A673 (cell line): Measurements from ENCODE around the gene CIROP. TPM values are rescaled to one million over a fixed set of nuclear protein-coding genes. Genes with fewer than 3 reads are reported as not detected.
"Not testable (repeated sequence)": the region's sequence is repeated elsewhere in the genome, so short reads cannot be mapped to it uniquely, and the experiment has no call there.

Source experiments
- BruUV-seq: library from RNA; stranded (reverse); fragments of 400-500 nt; replicated peaks from 2 replicates; lab custom pipeline; 2021; lab: Mats Ljungman, UMichigan
- CTCF ChIA-PET: fragments of 300-600 bp; sonication (Branson Sonifier 250); formaldehyde crosslinking; loops from one replicate; lab custom pipeline; 2022; ENCODE audit warnings: antibody characterized with exemption; lab: Charles Lee
- POLR2A ChIA-PET: fragments of 300-600 bp; sonication (Branson Sonifier 250); formaldehyde crosslinking; loops from one replicate; lab custom pipeline; 2022; ENCODE audit warnings: antibody characterized with exemption; ENCODE audit not compliant: low non-redundant PET; lab: Charles Lee
- DNase-seq: peaks from one replicate; pipeline ENCODE4 v3.0.0-alpha.2; 2015; ENCODE audit warnings: low spot score
- H3K27ac ChIP-seq: fragments of 200-600 bp; sonication (generic); 2 replicates; pipeline ENCODE4 v1.5.1; 2016; ENCODE audit warnings: mixed run types, low read depth, mild to moderate bottlenecking, mixed read lengths, antibody characterized with exemption, low read length; ENCODE audit not compliant: poor library complexity, severe bottlenecking
- H3K27me3 ChIP-seq: fragments of 200-600 bp; sonication (generic); replicated peaks from 2 replicates; pipeline ENCODE4 v1.6.1; 2017; ENCODE audit warnings: mixed run types, low read depth, mild to moderate bottlenecking, mixed read lengths, antibody characterized with exemption, low read length; ENCODE audit not compliant: insufficient read depth, poor library complexity
- H3K36me3 ChIP-seq: fragments of 200-600 bp; sonication (generic); 2 replicates; pipeline ENCODE4 v1.6.1; 2016; ENCODE audit warnings: mixed run types, mild to moderate bottlenecking, mixed read lengths, antibody characterized with exemption, low read length; ENCODE audit not compliant: insufficient read depth, poor library complexity, severe bottlenecking
- H3K4me1 ChIP-seq: fragments of 200-600 bp; sonication (generic); 2 replicates; pipeline ENCODE4 v1.6.1; 2017; ENCODE audit warnings: mixed run types, mild to moderate bottlenecking, mixed read lengths, antibody characterized with exemption, low read length; ENCODE audit not compliant: insufficient read depth, poor library complexity, severe bottlenecking
- H3K4me3 ChIP-seq: fragments of 200-600 bp; sonication (generic); 2 replicates; pipeline ENCODE4 v1.5.1; 2016; ENCODE audit warnings: low read depth, mixed run types, mild to moderate bottlenecking, mixed read lengths, low read length; ENCODE audit not compliant: poor library complexity, severe bottlenecking
- H3K9me3 ChIP-seq: fragments of 200-600 bp; sonication (generic); 2 replicates; pipeline ENCODE4 v1.6.1; 2016; ENCODE audit warnings: mixed run types, low read depth, mild to moderate bottlenecking, mixed read lengths, antibody characterized with exemption, low read length; ENCODE audit not compliant: poor library complexity, severe bottlenecking
- EZH2 ChIP-seq: fragments of 200-600 bp; sonication (generic); IDR thresholded peaks from 2 replicates; pipeline ENCODE4 v1.6.1; 2017; ENCODE audit warnings: borderline replicate concordance, low read depth, mild to moderate bottlenecking, mixed read lengths, antibody characterized with exemption, low read length; ENCODE audit not compliant: poor library complexity, severe bottlenecking
- intact Hi-C: fragments of 100-400 bp; cut with micrococcal nuclease; formaldehyde crosslinking; loops from one replicate; pipeline ENCODE4 v1.10.0; 2022; ENCODE audit not compliant: unreplicated experiment
- total RNA-seq: library from RNA; stranded (reverse); gene quantifications from 2 replicates; pipeline ENCODE4 v1.2.3, GENCODE V29; 2021
- TF ChIP-seq, protein P1 (sequence below): fragments of 300-800, 200-600 bp; sonication (generic); conservative IDR thresholded peaks from 2 replicates; pipeline ENCODE4 v1.5.1; 2017; ENCODE audit warnings: low read depth, mild to moderate bottlenecking, antibody characterized with exemption, low read length, moderate library complexity, mixed read lengths

CIROP gene
- total RNA-seq, 1 experiment from 2014 or later = not detected

DNA sequence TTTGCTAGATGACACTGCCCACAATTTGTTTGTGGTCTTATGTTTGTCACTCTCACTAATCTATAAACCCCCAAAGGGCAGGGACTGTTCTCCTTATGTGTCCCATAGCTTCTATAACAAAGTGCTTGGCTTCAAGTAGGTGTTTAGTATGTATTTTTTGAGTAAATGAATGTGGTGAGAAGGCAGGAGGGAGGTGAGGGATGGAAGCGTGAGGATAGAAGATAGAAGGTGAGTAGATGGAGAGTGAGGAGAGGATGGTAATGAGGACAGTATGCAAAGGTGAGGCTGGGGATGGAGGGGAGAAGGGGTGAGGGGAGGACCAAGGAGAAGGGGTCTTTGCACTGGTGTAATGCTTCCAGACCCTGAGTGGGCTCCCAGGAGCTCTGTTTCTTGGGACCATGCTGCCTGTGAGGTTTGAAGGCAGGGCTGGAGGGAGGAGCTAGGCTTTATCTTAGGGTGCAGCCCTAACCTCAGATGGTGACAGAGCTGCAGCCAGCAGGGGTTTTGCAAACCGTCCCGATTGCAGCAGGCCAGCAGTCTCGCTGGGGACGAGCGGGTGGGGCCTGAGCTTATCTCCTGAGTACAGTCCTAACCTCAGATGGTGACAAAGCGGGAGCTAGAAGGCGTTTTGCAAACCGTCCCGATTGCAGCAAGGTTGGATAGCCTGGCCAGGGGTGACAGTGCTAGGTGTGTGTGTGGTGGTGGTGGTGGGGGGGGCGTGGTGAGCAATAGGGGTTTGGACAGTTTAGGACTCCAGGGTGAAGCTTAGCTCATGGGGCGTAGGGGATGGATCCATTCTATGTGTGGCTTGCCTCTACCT, 7.8 kb upstream of the CIROP start:
- intact Hi-C loops = no loop called here
- Histone ChIP-seq H3K4me1 (no peaks in the 10 kb centered on the region), H3K9me3 (no peaks in the 10 kb centered on the region), H3K36me3 (no peaks in the 10 kb centered on the region), H3K4me3 (no peak overlapping the region), H3K27me3 (peaks cover 13% of the 10 kb centered on the region), H3K27ac (no peak overlapping the region)
- DNase-seq = no peak
- POLR2A ChIA-PET = no interaction called here
- CTCF ChIA-PET = interaction anchor here (0.6 to 2.4 kb wide), 2 partner anchors 8 to 41 kb away, joined by 3 to 11 read pairs; no protein-coding TSS in a partner anchor
- BruUV-seq = no TSS peak
- TF ChIP-seq, protein P1, sequence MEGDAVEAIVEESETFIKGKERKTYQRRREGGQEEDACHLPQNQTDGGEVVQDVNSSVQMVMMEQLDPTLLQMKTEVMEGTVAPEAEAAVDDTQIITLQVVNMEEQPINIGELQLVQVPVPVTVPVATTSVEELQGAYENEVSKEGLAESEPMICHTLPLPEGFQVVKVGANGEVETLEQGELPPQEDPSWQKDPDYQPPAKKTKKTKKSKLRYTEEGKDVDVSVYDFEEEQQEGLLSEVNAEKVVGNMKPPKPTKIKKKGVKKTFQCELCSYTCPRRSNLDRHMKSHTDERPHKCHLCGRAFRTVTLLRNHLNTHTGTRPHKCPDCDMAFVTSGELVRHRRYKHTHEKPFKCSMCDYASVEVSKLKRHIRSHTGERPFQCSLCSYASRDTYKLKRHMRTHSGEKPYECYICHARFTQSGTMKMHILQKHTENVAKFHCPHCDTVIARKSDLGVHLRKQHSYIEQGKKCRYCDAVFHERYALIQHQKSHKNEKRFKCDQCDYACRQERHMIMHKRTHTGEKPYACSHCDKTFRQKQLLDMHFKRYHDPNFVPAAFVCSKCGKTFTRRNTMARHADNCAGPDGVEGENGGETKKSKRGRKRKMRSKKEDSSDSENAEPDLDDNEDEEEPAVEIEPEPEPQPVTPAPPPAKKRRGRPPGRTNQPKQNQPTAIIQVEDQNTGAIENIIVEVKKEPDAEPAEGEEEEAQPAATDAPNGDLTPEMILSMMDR = no peak
- no peak for TF ChIP-seq EZH2

DNA sequence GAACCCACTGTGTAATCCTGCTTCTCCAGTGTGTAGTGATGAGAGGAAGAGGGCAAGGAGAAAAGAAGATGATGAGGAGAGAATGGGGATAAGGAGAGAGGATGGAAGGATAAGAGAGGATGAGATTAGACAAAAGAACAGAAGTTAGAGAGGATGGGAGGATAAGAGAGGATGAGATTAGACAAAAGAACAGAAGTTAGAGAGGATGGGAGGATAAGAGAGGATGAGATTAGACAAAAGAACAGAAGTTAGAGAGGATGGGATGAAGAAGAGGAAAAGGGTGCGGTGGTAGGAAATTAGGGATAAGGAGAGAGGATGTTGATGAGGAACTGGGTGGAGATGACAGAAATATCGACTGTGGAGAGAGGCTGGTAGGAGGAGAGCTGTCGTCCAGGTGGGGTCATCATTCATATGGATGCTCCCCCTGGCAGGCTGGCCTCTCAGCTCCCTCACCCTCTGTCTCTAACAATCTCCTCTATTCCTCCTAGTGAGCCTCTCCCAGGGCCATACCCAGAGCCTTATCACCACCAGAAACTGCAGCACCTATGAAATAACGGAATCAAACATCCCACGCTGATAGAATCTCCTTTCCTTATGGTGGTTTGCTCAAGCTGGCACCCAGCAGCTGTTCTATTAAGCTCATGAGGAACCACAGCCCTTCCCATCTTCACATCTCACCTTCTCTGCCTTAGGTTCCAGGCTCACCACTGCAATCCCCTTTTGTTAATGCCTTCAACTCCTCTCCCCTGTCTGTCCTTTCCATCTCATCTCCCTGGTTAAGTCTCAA, 6.0 kb upstream of the CIROP start:
- H3K36me3 ChIP-seq = no peaks in the 10 kb centered on the region
- no peak for TF ChIP-seq EZH2
- TF ChIP-seq, protein P1 = no peak
- POLR2A ChIA-PET = no interaction called here
- H3K9me3 ChIP-seq = no peaks in the 10 kb centered on the region
- H3K27me3 ChIP-seq = peaks cover 13% of the 10 kb centered on the region
- H3K4me1 ChIP-seq = no peaks in the 10 kb centered on the region
- H3K4me3 ChIP-seq = no peak overlapping the region
- BruUV-seq = no TSS peak
- intact Hi-C loops = no loop called here
- DNase-seq = no peak
- CTCF ChIA-PET = interaction anchor here (2.4 kb wide), 1 partner anchor 10 kb away, joined by 11 read pairs; no protein-coding TSS in a partner anchor
- H3K27ac ChIP-seq = no peak overlapping the region

DNA sequence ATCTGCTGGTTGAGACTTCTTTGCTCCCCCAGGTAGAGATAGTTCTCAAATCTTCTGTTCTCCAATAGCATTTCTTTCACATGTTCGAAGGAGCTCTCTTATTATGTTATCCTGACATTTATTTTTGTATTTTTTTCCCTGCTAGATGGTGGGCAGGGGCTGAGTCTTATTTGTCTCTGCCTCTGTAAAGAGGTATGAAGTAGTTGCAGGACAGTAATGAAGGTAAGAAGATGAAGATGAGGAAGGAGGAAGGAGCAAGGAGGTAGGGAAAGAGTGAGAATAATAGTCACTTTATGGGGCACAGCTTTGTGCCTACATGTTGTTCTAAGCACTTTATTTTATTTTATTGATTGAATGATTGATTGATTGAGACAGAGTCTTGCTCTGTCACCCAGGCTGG, 5.0 kb upstream of the CIROP start:
- peaks cover 13% of the 10 kb centered on the region for H3K27me3 ChIP-seq
- ChIA-PET CTCF (interaction anchor here (0.7 to 1.7 kb wide), 4 partner anchors 15 to 123 kb away, joined by 3 to 19 read pairs (median 6); partner anchors contain the start of gene ACIN1), POLR2A (no interaction called here)
- TF ChIP-seq EZH2 = no peak
- TF ChIP-seq, protein P1 = no peak
- H3K9me3 ChIP-seq = no peaks in the 10 kb centered on the region
- H3K4me1 ChIP-seq = no peaks in the 10 kb centered on the region
- intact Hi-C loops = loop anchor here (2.0 kb wide), 1 partner anchor 123 kb away; no protein-coding TSS in a partner anchor
- H3K36me3 ChIP-seq = no peaks in the 10 kb centered on the region
- H3K4me3 ChIP-seq = no peak overlapping the region
- DNase-seq = no peak
- no peak overlapping the region for H3K27ac ChIP-seq
- BruUV-seq = no TSS peak

DNA sequence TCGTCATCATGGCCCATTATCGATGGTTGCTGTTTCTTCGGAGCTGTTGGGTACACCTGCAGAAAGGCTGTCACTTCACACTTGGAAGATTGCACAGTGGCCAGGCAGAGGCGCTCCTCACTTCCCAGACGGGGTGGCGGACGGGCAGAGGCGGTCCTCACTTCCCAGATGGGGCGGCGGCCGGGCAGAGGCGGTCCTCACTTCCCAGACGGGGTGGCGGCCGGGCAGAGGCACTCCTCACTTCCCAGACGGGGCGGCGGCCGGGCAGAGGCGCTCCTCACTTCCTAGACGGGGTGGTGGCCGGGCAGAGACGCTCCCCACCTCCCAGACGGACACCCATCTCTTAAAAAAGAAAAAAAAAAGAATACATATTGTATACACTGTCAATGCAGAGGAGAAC, 3.4 kb upstream of the CIROP start:
- intact Hi-C loops = loop anchor here (2.0 kb wide), 1 partner anchor 121 kb away; no protein-coding TSS in a partner anchor
- CTCF ChIA-PET = interaction anchor here (1.0 to 1.4 kb wide), 2 partner anchors 13 to 113 kb away, joined by 4 to 7 read pairs; partner anchors contain the start of genes ACIN1 and C14orf119
- POLR2A ChIA-PET, H3K4me3 ChIP-seq, H3K27ac ChIP-seq, H3K4me1 ChIP-seq, DNase-seq, BruUV-seq, H3K36me3 ChIP-seq, H3K9me3 ChIP-seq: not testable (repeated sequence)
- H3K27me3 ChIP-seq = peaks cover 13% of the 10 kb centered on the region
